ENCODE data around the gene HTR2A. TPM values are rescaled to one million over a fixed set of nuclear protein-coding genes. Genes with fewer than 3 reads are reported as not detected.

HTR2A gene
- polyA plus RNA-seq, 1 donor (not counting 4 experiments of a cell fraction or from before 2014, with no cell fraction given): not detected

DNA sequence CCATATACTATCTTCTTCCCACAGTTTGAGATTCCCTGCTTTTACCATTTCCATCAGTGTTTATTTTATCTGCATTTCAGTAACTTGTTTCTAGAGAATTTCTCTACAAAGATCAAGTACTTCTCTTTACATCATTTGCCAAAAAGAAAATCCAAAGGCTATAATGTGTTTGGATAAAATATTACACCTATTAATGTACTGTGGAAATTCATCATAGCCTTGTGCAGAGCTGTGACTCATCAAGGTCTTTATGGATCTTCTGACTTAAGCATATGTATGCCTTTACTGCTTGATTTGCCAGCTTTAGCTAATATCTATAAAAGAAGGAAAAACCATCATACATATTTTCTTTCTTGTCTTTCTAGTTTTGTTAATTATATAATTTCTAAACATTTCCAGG, 9.6 kb upstream of the HTR2A start:
- no peak for FAIRE-seq
- Histone ChIP-seq H2AFZ (ENCODE audit: control insufficient read depth, low read length) (no peak overlapping the region), H3K27me3 (ENCODE audit: control insufficient read depth, extremely low read depth, insufficient read depth, low read length) (peaks cover 6% of the 10 kb centered on the region), H3K4me2 (ENCODE audit: control insufficient read depth, extremely low read depth, insufficient read depth, low read depth, low read length) (no peak overlapping the region), H3K9ac (ENCODE audit: control insufficient read depth, extremely low read depth, insufficient read depth, low read length) (no peak overlapping the region), H3K79me2 (ENCODE audit: control insufficient read depth, insufficient read depth, low read length) (no peaks in the 10 kb centered on the region), H3K36me3 (ENCODE audit: control insufficient read depth in 2 of 2, extremely low read depth in 1 of 2, insufficient read depth in 2 of 2, low read length in 2 of 2) (no peaks in the 10 kb centered on the region), H3K4me1 (ENCODE audit: control insufficient read depth, extremely low read depth, insufficient read depth, low read length) (no peaks in the 10 kb centered on the region), H4K20me1 (ENCODE audit: control insufficient read depth, extremely low read depth, insufficient read depth, low read length) (no peaks in the 10 kb centered on the region), H3K9me1 (ENCODE audit: control insufficient read depth, extremely low read depth, insufficient read depth, low read length) (no peaks in the 10 kb centered on the region), H3K27ac (ENCODE audit: control insufficient read depth, insufficient read depth, low read length) (no peak overlapping the region), H3K9me3 (ENCODE audit: control insufficient read depth, low read depth, low read length) (no peaks in the 10 kb centered on the region), H3K4me3 (ENCODE audit: control insufficient read depth in 2 of 3, extremely low read depth in 1 of 3, insufficient read depth in 2 of 3, low read depth in 1 of 3, low read length in 3 of 3) (no peak overlapping the region)
- no peak for DNase-seq (ENCODE audit: low read depth, low spot score)
- TF ChIP-seq EZH2 (IDR thresholded peaks at IDR 0.05; ENCODE audit: low read length): no peak
- no peak for TF ChIP-seq CTCF (optimal IDR thresholded peaks at IDR 0.05 in 1 of 3, IDR thresholded peaks at IDR 0.05 in 1 of 3, conservative IDR thresholded peaks at IDR 0.05 in 1 of 3; ENCODE audit: extremely low read depth in 1 of 3, insufficient read depth in 2 of 3, low read length in 3 of 3)
- dilution Hi-C loops (cut with MboI; ENCODE audit: extremely low pct_ligation_motif_present, low sequenced_read_pairs): no loop called here

- no peak overlapping the region for H3K27ac ChIP-seq (ENCODE audit: control insufficient read depth, insufficient read depth, low read length)
Observed at GRCh38 chr13:46905249-46905648, 8.4 kb upstream of the HTR2A start.

More at GRCh38 chr13:46905249-46905648, 8.4 kb upstream of the HTR2A start:
- dilution Hi-C loops (cut with MboI; ENCODE audit: extremely low pct_ligation_motif_present, low sequenced_read_pairs): no loop called here
- no peak for FAIRE-seq
- Histone ChIP-seq H3K4me3 (ENCODE audit: control insufficient read depth in 2 of 3, extremely low read depth in 1 of 3, insufficient read depth in 2 of 3, low read depth in 1 of 3, low read length in 3 of 3) (no peak overlapping the region), H4K20me1 (ENCODE audit: control insufficient read depth, extremely low read depth, insufficient read depth, low read length) (no peaks in the 10 kb centered on the region), H3K4me2 (ENCODE audit: control insufficient read depth, extremely low read depth, insufficient read depth, low read depth, low read length) (no peak overlapping the region), H2AFZ (ENCODE audit: control insufficient read depth, low read length) (no peak overlapping the region), H3K9me3 (ENCODE audit: control insufficient read depth, low read depth, low read length) (no peaks in the 10 kb centered on the region), H3K9me1 (ENCODE audit: control insufficient read depth, extremely low read depth, insufficient read depth, low read length) (no peaks in the 10 kb centered on the region), H3K27me3 (ENCODE audit: control insufficient read depth, extremely low read depth, insufficient read depth, low read length) (peaks cover 6% of the 10 kb centered on the region), H3K4me1 (ENCODE audit: control insufficient read depth, extremely low read depth, insufficient read depth, low read length) (no peaks in the 10 kb centered on the region), H3K36me3 (ENCODE audit: control insufficient read depth in 2 of 2, extremely low read depth in 1 of 2, insufficient read depth in 2 of 2, low read length in 2 of 2) (no peaks in the 10 kb centered on the region), H3K9ac (ENCODE audit: control insufficient read depth, extremely low read depth, insufficient read depth, low read length) (no peak overlapping the region), H3K79me2 (ENCODE audit: control insufficient read depth, insufficient read depth, low read length) (no peaks in the 10 kb centered on the region)
- DNase-seq (ENCODE audit: low read depth, low spot score): peak; percentile 11
- TF ChIP-seq EZH2 (IDR thresholded peaks at IDR 0.05; ENCODE audit: low read length): no peak
- peak; percentile 25 to 58 (median 35) for TF ChIP-seq CTCF (optimal IDR thresholded peaks at IDR 0.05 in 1 of 3, IDR thresholded peaks at IDR 0.05 in 1 of 3, conservative IDR thresholded peaks at IDR 0.05 in 1 of 3; ENCODE audit: extremely low read depth in 1 of 3, insufficient read depth in 2 of 3, low read length in 3 of 3)
